ENCODE measurements around the gene SMYD3. TPM values are rescaled to one million over a fixed set of nuclear protein-coding genes. Genes with fewer than 3 reads are reported as not detected.

SMYD3 gene
- polyA plus RNA-seq, 1 donor from 2014 or later, result 48.6 TPM

GRCh38 chr1:246106342-246106763, 400.7 kb downstream of the SMYD3 start:
- Histone ChIP-seq H3K9me2 (ENCODE audit: insufficient read depth, low read length) (no peaks in the 10 kb centered on the region), H3K4me3 (ENCODE audit: low read length) (no peak overlapping the region), H3K27ac (ENCODE audit: low read length) (no peak overlapping the region), H3K4me2 (ENCODE audit: low read length) (no peak overlapping the region), H3K36me3 (ENCODE audit: insufficient read depth, low read length) (no peaks in the 10 kb centered on the region), H2AFZ (ENCODE audit: low read depth, low read length) (no peak overlapping the region), H3K9me3 (ENCODE audit: low read length) (no peaks in the 10 kb centered on the region), H3K9ac (ENCODE audit: low read length) (no peak overlapping the region), H3K79me2 (replicated peaks; ENCODE audit: insufficient read depth, low read length) (no peaks in the 10 kb centered on the region), H3K27me3 (ENCODE audit: insufficient read depth, low read depth, low read length) (no peaks in the 10 kb centered on the region), H4K20me1 (ENCODE audit: insufficient read depth) (no peaks in the 10 kb centered on the region), H3F3A (ENCODE audit: insufficient read depth, low read length, poor library complexity, severe bottlenecking) (no peaks in the 10 kb centered on the region)
- TF ChIP-seq TAF1 (IDR thresholded peaks at IDR 0.05; ENCODE audit: low read depth) (no peak), REST (IDR thresholded peaks at IDR 0.05; ENCODE audit: borderline replicate concordance) (no peak), SMC3 (conservative IDR thresholded peaks at IDR 0.05; ENCODE audit: poor library complexity) (no peak), MXI1 (conservative IDR thresholded peaks at IDR 0.05; ENCODE audit: poor library complexity, severe bottlenecking) (no peak), RAD21 (conservative IDR thresholded peaks at IDR 0.05) (no peak), EP300 (conservative IDR thresholded peaks at IDR 0.05; ENCODE audit: poor library complexity, severe bottlenecking) (no peak), POLR2AphosphoS5 (IDR thresholded peaks at IDR 0.05) (no peak), EZH2 (IDR thresholded peaks at IDR 0.05; ENCODE audit: borderline replicate concordance, insufficient read depth, low read length, poor library complexity, severe bottlenecking) (no peak)
- TF ChIP-seq, protein P1, sequence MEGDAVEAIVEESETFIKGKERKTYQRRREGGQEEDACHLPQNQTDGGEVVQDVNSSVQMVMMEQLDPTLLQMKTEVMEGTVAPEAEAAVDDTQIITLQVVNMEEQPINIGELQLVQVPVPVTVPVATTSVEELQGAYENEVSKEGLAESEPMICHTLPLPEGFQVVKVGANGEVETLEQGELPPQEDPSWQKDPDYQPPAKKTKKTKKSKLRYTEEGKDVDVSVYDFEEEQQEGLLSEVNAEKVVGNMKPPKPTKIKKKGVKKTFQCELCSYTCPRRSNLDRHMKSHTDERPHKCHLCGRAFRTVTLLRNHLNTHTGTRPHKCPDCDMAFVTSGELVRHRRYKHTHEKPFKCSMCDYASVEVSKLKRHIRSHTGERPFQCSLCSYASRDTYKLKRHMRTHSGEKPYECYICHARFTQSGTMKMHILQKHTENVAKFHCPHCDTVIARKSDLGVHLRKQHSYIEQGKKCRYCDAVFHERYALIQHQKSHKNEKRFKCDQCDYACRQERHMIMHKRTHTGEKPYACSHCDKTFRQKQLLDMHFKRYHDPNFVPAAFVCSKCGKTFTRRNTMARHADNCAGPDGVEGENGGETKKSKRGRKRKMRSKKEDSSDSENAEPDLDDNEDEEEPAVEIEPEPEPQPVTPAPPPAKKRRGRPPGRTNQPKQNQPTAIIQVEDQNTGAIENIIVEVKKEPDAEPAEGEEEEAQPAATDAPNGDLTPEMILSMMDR (IDR thresholded peaks at IDR 0.05; ENCODE audit: poor library complexity, severe bottlenecking), result no peak

DNA sequence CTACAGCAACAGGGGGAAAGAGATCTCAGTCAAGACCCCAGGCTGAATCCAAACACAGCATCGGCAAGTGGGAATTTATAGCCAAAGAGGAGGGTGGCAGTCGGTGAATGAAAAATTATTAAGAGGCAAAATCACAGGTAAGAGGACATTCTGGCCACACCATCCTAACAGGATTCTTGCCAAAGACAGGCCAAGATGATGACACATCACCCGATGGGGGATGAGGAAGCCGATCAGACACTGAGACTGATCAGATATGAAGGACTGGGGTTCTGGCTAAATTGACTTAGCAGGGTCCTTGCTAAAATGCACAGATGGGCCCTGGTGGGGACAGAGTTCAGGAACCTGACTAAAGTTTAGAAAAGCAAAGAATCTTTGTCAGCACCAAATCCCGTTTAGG, 402.2 kb downstream of the SMYD3 start:
- Histone ChIP-seq H3K4me2 (ENCODE audit: low read length) (no peak overlapping the region), H3K9me2 (ENCODE audit: insufficient read depth, low read length) (no peaks in the 10 kb centered on the region), H3K4me3 (ENCODE audit: low read length) (no peak overlapping the region), H2AFZ (ENCODE audit: low read depth, low read length) (no peak overlapping the region), H3K9me3 (ENCODE audit: low read length) (no peaks in the 10 kb centered on the region), H3F3A (ENCODE audit: insufficient read depth, low read length, poor library complexity, severe bottlenecking) (no peaks in the 10 kb centered on the region), H3K36me3 (ENCODE audit: insufficient read depth, low read length) (no peaks in the 10 kb centered on the region), H3K79me2 (replicated peaks; ENCODE audit: insufficient read depth, low read length) (no peaks in the 10 kb centered on the region), H4K20me1 (ENCODE audit: insufficient read depth) (no peaks in the 10 kb centered on the region), H3K27ac (ENCODE audit: low read length) (no peak overlapping the region), H3K27me3 (ENCODE audit: insufficient read depth, low read depth, low read length) (no peaks in the 10 kb centered on the region), H3K9ac (ENCODE audit: low read length) (no peak overlapping the region)
- TF ChIP-seq EZH2 (IDR thresholded peaks at IDR 0.05; ENCODE audit: borderline replicate concordance, insufficient read depth, low read length, poor library complexity, severe bottlenecking) (no peak), RAD21 (conservative IDR thresholded peaks at IDR 0.05) (no peak), EP300 (conservative IDR thresholded peaks at IDR 0.05; ENCODE audit: poor library complexity, severe bottlenecking) (no peak), SMC3 (conservative IDR thresholded peaks at IDR 0.05; ENCODE audit: poor library complexity) (no peak), MXI1 (conservative IDR thresholded peaks at IDR 0.05; ENCODE audit: poor library complexity, severe bottlenecking) (no peak), TAF1 (IDR thresholded peaks at IDR 0.05; ENCODE audit: low read depth) (no peak), REST (IDR thresholded peaks at IDR 0.05; ENCODE audit: borderline replicate concordance) (no peak), POLR2AphosphoS5 (IDR thresholded peaks at IDR 0.05) (no peak)
- TF ChIP-seq, protein P1 (IDR thresholded peaks at IDR 0.05; ENCODE audit: poor library complexity, severe bottlenecking), result no peak

All from neural cell (in vitro differentiated cells).